Measurements from ENCODE around the gene NFS1.

Gene NFS1

GRCh38 chr20:35626386-35627001 is 72.7 kb downstream of the NFS1 start:
- DNase-seq (ENCODE audit: low read depth in 2 of 2) = no peak
- TF ChIP-seq CTCF (IDR thresholded peaks at IDR 0.05; ENCODE audit: low read depth, low read length) = no peak
- H3K4me3 ChIP-seq (replicated peaks in 1 of 2; ENCODE audit: low read depth in 2 of 2, low read length in 2 of 2) = no peak overlapping the region

- no peak for TF ChIP-seq CTCF (IDR thresholded peaks at IDR 0.05; ENCODE audit: low read depth, low read length)
- no peak overlapping the region for H3K4me3 ChIP-seq (replicated peaks in 1 of 2; ENCODE audit: low read depth in 2 of 2, low read length in 2 of 2)
- DNase-seq (ENCODE audit: low read depth in 2 of 2) = no peak
Observed at GRCh38 chr20:35625584-35626385, 73.4 kb downstream of the NFS1 start.

GRCh38 chr20:35621560-35621946 is 77.6 kb downstream of the NFS1 start:
- TF ChIP-seq CTCF (IDR thresholded peaks at IDR 0.05; ENCODE audit: low read depth, low read length) = no peak
- DNase-seq (ENCODE audit: low read depth in 2 of 2) = no peak
- H3K4me3 ChIP-seq (replicated peaks in 1 of 2; ENCODE audit: low read depth in 2 of 2, low read length in 2 of 2) = no peak overlapping the region

GRCh38 chr20:35620818-35621559 is 78.2 kb downstream of the NFS1 start:
- H3K4me3 ChIP-seq (replicated peaks in 1 of 2; ENCODE audit: low read depth in 2 of 2, low read length in 2 of 2) = no peak overlapping the region
- no peak for TF ChIP-seq CTCF (IDR thresholded peaks at IDR 0.05; ENCODE audit: low read depth, low read length)
- no peak for DNase-seq (ENCODE audit: low read depth in 2 of 2)

- peak; percentile 36 for TF ChIP-seq CTCF (IDR thresholded peaks at IDR 0.05; ENCODE audit: low read depth, low read length)
- DNase-seq (ENCODE audit: low read depth in 2 of 2) = peak; percentile 80 to 88
- H3K4me3 ChIP-seq (replicated peaks in 1 of 2; ENCODE audit: low read depth in 2 of 2, low read length in 2 of 2) = peak overlapping the region; percentile 65 to 82
Observed at GRCh38 chr20:35619196-35620095, 79.7 kb downstream of the NFS1 start.
